OCI-M2 (cell line): ENCODE data around the gene DAAM1.

Experiments
- DNase-seq: peaks from one replicate; lab custom pipeline; 2025; ENCODE audit not compliant: unreplicated experiment; lab: John Stamatoyannopoulos, UW

DAAM1 gene

DNA sequence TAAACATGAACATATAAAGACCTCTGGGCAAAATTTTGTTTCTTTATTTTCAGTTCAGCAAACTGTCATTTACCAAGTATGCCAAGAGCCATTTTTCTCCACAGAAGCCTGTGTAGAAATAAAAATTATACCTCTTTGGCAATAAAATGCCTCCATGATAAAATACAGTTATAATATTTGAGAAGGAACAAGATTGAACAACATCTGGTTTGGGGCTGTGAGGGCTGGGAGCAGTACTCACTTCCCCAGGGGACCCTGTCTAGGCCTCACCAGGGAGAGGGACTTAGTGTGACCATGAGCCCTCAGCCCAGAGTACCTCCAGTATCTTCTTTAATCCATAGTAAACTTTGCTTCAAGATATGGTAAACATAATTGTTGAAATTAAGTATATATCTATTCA lies 65.1 kb downstream of the DAAM1 start:
- DNase-seq, result no peak

GRCh38 chr14:59254146-59254910 lies 65.9 kb downstream of the DAAM1 start:
- DNase-seq, result no peak

DNA sequence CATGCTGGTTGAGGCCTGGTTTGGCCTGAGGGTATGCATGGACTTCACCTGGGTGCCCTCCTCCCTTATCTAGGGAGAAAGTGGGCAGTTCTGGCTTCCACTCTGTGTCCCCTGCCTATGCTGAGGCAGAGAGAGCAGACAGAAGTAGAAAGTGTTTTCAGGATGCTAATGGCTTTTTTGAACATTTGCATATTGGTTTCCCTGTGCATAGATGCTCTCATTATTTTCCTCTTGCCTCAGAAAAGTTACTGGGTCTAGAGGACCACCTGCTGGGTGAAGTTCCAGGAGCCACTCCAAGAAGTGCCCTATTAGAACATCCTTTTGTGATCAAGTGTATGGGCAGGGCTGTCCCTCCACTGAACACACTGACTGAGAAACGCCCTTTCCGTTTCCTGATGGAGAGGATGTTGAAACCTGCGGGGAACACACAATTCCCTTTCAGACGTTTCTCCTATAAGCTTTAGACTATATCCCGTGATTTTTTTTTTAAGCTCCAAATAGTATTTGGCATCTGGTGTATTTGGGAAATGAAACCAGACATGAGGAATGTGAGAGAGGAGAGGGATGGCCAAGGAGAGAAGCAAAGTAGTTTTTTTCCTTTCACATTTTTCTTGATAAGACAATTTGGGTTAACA lies 66.6 kb downstream of the DAAM1 start:
- no peak for DNase-seq

DNA sequence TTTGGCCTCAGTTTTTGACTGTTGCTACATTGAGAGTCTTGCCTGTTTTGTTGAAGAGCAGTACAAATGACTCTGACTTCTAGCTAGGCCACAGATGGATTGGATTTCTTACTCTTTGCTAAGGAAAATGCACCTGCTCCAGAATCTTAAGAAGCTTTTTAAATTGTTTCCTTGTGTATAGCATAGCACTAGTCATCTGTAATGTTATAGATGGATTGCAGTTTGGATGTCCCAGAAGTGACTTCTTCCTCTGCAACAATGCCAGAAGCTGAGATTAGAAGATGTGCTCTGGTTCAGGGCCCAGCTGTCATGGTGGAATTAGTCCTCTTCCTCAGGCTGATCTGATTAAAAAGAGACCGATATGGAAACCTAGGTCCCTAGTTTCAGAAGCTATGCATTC lies 67.9 kb downstream of the DAAM1 start:
- DNase-seq, result no peak

DNA sequence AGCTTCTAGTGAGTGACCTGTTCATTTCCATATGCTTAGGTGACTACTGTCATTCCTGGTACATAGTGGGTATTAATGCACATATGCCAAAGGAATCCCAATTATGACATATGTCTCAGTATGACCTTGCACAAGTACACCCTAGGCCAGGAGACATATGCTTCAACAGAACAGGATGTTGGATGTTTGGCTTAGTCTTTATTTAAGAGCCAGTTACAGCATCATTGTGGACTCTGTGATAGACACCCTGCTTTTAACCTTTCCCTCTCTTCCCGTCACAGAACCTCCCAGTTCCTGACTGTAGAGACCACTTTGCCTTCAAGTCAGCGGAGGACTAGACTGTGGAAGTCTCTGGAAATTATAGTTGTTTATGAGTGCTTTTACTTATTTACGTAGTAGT lies 72.9 kb downstream of the DAAM1 start:
- DNase-seq, result no peak

DNA sequence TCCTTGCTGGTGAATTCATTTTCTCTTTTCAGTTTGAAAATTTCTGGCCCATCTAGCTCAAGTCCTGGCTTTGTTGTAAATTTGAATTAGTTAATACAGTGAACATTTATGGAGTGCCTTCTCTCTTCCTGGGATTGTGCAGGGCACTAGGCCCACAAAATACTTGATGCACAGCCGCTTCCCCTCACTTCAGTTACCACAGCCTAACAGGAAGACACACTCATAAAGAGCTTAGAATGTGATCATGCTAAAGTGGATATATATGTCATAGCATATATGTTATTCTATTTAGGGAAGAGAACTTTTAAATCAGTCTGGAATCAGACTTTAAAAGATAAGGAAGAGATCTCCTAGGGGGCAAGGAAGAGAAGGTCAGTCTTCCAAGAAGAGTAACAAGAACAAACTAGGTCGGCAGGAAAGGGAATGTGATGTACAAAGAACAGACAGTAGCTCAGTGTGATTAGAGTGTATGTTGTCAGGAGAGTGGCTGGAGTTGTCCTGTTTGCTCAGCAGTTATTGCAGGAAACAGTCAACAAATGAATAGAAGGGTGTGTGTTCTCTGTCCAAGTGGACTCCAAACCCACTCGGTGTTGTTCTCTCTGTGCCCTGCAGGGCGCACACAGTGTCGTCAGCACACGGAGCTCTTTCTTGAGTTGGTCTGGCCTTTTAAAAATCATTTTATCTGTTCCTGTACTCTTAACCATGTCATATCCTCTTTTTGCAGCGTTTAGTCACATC lies 74.4 kb downstream of the DAAM1 start:
- DNase-seq, result no peak

- DNase-seq, result no peak
These were observed 77.3 kb downstream of the DAAM1 start for GRCh38 chr14:59265808-59266207.

- DNase-seq, result no peak
These were observed 78.6 kb downstream of the DAAM1 start for GRCh38 chr14:59267046-59267445.

- DNase-seq, result no peak
These were observed 79.5 kb downstream of the DAAM1 start for GRCh38 chr14:59268011-59268410.

GRCh38 chr14:59268858-59269257 lies 80.4 kb downstream of the DAAM1 start:
- DNase-seq, result no peak

- DNase-seq, result no peak
These were observed 81.0 kb downstream of the DAAM1 start for GRCh38 chr14:59269466-59269865.

DNA sequence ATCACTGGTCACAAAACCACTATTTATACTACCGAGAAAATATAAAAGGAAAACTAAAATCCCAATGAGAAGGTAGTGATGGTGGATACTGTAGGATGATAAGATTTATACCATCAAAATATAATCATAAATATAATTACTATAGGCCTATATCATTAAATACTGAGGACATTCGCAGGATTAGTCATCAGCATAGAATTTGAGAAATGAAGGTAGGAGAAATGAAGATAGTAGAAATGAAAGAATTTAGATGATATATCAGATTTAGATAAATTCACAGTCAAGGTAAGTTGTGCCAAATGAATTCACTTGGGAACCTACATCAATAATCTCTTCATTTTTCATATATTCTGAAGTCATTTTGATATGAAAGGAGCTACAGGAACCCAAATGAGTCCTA lies 82.8 kb downstream of the DAAM1 start:
- no peak for DNase-seq

DNA sequence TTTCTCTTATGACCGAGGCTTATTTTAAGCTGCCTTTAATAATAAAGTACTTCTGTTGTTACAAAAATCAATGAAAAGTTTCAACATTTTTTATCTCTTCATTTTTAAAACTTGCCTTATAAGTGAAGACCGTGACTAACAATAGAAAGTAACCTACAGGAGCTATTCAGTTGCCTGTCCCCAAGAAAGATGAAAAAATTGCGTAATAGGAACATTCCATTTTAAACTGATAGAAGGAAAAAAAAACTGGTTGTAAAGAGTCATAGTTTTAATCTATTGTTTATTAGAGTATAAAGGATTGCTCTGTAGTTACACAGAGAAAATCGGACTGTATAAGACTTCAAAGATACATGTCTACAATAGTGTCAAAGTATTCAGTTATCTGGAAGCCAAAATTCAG lies 83.3 kb downstream of the DAAM1 start:
- no peak for DNase-seq

DNA sequence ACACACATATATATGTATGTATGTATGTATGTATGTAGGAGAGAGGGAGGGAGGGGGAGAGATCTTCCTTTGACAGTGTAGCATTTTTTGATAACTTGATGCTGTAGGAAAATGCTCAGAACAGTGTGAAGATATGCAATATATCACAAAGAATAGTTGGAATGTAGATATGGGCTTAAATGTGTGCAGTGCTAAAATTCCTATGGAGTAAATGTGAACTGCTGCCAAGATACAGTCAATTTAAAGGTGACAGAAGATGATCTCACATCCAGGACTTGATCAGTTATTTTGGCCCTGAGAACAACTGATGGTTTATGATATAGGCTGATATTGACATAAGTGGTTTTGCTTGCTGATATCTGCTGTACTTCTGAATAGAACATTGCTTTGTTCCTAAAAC lies 84.2 kb downstream of the DAAM1 start:
- no peak for DNase-seq

GRCh38 chr14:59273737-59274136 lies 85.3 kb downstream of the DAAM1 start:
- no peak for DNase-seq

- DNase-seq, result no peak
These were observed 86.5 kb downstream of the DAAM1 start for GRCh38 chr14:59274991-59275391.

DNA sequence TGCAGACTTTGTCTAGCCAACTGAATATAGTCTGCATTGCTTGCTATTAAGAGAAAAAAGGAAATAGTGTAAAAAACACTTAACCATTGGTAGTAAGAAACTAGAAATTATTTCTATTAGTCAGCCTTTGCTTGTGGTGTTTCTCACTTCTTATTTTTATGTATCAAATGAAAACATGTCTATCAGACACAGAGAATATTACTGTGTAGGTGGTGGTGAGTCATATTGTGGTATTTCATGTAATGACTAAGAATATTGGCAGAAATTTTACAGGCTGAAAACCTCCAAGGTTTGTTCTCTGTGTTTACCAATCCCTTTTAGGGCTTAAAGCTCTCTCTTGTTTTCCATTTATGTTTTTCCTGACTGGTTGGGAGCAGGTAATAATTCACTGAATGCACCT lies 87.2 kb downstream of the DAAM1 start:
- DNase-seq, result no peak

- DNase-seq, result no peak
These were observed 87.8 kb downstream of the DAAM1 start for GRCh38 chr14:59276235-59276634.

- no peak for DNase-seq
These were observed 89.2 kb downstream of the DAAM1 start for GRCh38 chr14:59277659-59278058.

GRCh38 chr14:59278111-59278510 lies 89.6 kb downstream of the DAAM1 start:
- DNase-seq, result no peak

DNA sequence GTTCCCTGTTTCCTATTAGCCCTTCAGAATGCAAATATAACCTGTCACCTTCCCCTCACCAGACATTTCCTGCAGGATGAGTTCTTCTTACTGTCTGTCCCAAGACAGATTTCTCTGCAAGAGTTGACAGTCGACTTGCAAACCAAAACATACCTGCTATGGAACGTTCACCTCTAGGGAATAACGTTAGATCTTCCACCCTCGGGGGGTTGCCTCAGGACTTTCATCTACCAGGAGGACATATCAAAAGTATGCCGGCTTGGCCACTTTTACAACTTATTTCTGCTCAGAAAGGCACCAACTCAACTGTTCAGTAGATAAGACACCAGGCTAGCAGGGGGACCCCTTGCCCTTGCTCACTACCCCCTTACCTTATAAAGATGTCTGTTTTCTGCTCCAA lies 92.5 kb downstream of the DAAM1 start:
- DNase-seq, result no peak
